Activated gamma-delta T cell (primary cell): ENCODE data around the gene SMARCD1.

Experiments used
- DNase-seq: peaks from one replicate; lab custom pipeline; 2025; lab: John Stamatoyannopoulos, UW

The SMARCD1 gene

DNA sequence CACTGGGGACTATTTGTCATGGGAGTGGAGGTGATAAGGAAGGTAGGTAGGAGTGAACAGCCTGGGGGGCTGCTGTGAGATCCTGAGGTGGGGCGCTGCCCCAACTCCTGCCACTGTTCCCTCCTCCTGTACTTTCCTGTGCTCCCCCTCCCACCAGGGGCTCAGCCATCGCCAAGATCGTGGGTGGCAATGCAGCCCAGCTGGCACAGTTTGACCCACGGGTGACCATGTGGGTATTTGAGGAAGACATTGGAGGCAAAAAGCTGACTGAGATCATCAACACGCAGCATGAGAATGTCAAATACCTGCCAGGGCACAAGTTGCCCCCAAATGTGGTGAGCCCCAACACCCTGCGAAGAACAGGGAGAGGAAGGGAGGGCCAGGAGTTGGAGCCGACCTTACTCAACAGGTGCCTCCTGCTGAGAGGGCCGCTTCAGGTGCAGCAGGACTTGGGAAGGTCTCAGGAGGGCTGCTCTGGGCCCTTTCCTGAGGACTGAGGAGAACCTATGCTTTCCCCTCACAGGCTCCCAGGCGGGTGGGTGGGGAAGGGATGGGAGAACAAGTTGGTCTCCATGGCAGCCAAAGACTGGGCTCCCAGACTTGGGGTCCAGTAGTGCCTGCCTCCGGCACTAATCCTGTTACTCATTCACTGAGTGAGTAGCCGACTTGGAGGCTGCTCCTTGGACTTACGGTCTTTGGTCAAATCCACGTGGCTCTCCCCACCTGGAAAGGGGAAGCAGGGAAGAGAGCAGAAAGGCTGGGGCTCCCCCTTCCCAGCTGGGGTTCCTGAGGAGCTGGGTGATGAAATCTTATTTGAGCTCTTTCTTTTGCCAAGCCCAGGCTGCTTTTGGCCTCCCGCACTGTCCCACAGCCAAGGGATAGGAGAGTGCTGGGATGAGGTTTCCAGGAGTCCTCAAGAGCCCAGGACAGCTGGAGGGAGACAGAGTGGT, 19.6 kb downstream of the SMARCD1 start:
- no peak for DNase-seq

DNA sequence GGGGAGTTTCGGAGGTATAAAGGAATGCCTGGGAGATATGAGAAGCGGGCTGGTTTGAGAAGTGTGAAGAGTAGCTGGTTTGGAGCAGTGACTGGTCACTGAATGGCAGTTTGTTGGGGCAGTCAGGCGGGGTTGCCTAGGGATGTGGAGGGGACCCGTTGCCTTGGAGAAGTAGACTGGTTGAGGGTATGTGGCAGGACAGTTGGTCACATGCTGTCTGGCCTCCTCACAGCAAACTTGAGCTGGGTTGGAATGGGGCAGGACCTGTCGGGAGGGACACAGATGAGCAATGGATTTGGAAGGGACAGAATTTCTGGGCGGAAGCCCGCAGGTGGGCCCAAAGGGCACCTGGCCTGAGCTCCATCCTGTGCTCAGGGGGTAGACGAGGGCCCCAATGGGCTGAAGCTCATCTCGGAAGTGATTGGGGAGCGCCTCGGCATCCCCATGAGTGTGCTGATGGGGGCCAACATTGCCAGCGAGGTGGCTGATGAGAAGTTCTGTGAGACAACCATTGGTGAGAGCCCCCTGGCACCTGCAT, 20.8 kb downstream of the SMARCD1 start:
- no peak for DNase-seq

DNA sequence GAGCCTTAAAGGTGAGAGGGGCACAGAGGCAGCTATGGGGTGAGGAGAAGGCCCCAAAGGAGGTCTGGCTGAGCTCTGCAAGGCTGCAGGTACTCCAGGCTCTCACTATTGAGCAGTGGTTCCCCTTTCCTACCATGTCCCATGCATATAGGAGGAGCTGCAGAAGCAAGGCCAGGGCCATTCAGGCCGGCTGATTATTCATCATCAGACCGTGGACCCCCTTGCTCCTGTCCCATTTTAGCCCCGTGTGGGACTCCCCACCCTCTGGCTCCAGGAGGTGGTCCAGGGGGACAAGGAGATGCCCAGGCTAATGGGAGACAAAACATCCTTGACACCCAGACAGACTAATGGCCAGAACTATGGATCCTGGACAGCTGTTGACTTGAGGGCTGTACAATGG, 21.8 kb downstream of the SMARCD1 start:
- DNase-seq: no peak

DNA sequence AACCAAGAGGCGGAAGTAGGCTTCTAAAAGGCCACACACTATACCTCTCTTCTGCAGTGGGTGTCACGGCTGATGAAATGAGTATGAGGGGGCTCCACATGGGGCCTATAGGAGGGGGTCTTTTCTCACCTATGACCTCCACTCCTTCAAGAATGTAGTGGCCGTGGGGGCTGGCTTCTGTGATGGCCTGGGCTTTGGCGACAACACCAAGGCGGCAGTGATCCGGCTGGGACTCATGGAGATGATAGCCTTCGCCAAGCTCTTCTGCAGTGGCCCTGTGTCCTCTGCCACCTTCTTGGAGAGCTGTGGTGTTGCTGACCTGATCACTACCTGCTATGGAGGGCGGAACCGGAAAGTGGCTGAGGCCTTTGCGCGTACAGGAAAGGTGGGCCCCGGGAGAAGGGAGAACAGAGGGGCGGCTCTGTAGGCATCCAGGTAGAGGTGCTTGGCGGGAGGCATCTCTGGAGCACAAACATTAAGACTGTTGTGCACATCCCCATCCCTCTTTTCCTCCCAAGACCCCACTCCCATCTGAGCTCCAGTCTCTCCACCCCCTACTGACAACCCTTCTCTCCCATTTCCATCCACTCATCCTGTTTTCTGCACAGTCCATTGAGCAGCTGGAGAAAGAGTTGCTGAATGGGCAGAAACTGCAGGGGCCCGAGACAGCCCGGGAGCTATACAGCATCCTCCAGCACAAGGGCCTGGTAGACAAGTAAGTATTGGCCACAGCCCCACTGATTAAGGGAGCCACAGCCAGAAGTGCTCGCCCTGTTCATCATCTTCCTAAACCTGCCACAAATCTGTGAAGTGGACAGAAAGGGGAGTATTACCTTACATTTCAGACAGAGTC, 22.5 kb downstream of the SMARCD1 start:
- DNase-seq: no peak

DNA sequence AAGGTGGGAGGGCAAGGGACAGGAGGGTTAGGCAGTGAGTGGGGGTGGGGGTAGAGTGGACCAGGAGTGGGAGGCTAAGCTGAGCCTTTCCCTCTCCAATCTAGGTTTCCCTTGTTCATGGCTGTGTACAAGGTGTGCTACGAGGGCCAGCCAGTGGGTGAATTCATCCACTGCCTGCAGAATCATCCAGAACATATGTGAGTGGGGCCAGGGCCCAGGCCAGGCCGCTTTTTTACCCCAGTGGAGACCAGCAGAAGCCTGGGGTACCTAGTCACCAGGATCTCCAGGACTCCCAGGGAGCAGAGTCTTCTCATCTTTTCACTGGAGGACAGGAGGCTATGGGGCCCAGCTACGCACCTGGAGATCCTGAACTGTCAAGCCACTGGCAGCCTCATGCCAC, 24.2 kb downstream of the SMARCD1 start:
- DNase-seq: no peak

DNA sequence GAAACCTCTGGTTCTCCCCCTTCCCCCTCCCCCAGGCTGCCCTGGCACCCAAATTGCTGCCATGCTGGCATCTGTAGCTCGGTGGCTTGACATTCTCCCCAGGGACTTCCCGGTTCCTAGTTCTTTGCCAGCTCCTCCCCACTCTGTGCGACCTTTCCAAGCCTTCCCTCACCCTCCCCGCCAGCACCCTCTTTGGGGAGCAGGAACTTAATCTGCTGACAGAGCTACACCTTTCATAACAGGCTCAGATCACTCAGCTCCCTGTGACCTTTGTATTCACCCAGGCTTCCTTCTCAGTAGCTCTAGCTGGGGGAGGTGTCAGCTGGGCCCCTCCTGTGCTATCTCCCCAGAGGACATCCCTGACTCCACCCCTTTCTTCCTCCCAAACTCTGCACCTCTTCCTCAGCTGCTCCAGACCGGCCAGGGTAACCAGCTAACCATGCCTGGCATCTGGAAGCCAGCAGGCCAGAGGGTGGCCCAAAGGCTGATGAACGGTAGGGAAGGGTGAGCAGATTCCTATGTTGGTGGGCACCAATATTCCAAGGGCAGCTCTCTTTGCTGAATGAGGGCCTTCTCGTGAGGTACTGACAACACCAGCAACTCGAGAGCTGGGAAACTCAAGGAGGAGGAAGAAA, 25.1 kb downstream of the SMARCD1 start:
- DNase-seq: no peak

DNA sequence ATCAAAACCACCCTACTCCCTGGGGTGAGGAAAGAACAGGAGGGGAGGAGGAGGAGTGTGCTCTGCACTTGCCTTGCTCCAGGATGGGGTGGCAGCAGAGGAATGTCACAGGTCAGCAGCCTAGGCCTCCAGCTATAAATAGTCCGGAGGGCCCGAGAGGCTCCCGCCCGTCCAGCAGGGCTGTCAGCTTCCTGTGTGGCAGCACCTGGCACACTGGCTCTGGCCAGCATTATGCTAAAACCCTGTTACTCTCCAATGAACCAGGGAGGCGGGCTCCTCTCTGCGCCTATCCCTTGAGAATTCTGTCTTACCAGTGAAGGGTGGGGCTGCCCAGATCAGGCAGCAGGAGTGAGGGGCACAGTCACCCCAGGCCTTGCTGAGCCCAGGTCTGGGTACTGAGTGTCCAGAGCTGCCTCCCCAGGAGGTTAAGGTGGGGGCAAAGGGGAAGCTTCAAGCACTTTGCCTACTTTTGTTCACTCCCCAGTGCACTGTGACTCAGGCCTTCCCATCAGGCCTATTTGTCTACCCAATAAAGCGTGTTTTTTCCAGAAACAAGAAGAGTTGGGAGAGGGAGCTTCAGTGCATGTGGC, 25.7 kb downstream of the SMARCD1 start:
- DNase-seq: no peak

DNA sequence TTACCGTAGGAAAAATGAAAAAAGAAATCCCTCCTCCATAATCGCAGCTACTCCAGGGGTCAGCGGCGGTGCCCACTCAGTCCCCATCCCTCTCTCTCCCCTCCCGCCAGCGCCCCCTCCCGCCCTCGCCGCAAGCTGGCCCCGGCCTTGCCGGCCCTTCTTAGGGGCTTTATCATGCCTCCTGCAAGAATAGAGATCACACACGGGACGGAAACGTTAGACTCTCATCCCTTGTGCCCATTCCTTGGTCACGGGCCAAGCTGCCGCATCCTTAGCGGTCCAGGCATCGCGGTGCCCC, 26.2 kb downstream of the SMARCD1 start:
- no peak for DNase-seq

DNA sequence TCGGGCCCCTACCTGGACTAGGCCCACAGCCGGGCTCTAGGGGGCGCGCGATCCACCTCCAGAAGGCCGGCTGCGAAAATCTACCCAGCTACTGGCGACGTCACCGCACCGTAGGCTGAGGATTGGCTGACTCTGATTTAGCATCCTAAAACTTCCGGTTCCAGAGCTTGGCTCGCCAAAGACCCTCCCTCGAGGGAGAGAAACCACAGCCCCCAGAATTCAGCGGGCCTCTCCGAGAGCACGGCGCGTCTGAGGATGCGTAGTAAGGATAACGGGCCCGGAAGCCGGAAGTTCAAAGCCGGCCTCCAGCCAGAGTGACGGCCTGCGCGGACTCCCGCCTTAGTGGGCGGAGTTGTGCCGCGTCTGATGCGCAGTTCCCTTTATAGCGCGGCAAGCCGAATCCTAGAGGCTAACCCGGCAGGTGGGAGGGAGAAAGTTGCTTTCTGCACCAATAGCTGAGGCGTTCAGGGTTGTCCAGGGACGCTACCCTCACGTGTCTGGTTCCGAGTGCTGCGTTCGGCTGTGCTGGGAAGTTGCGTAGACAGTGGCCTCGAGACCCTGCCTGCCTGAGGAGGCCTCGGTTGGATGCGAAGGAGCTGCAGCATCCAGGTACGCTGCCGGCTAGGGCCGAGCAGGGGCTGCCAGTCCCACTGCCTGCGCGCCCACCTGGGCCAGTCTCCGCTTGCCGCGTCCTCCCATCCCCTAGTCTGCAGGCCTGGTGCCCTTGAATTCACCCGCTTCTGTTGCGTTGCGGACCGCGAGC, 26.7 kb downstream of the SMARCD1 start, which contains the start of gene COX14:
TSS of gene COX14 (plus strand) at position 544 of the 763 bp plus-strand sequence. CDS start 7,808 bp downstream, outside the sequence.
- peak; percentile 96 for DNase-seq

DNA sequence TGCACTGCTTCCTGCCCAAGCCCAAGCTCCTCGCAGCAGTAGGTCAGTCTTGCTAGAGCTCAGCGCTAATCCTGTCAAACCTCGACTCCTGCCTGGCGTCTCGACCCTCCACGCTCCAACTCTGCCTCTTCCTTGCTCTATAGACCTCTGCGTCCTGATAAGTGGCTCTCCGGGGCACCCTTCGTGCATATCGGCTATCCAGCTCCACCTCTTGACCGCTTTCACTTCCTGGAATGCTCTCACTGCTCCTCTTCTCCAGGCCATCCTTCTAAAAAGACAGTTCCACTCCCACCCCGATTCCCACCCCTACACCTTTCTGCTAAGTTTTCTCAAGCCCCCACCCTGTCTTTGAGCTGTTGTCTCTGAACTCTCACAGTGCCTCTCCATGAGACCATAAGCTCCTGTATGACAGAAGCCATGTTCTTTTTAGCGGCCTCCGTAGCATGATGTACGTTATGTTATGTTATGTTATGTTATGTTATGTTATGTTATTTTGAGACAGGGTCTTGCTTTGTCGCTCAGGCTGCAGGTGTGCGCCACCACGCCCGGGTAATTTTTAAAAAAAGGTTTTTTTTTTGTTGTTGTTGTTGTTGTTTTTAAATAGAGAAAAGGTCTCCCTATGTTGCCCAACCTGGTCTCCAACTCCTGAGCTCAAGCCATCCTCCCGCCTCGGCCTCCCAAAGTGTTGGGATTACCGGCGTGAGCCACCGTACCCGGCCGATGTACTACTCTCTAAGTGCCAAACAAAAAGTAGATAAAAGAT, 27.5 kb downstream of the SMARCD1 start:
- no peak for DNase-seq

DNA sequence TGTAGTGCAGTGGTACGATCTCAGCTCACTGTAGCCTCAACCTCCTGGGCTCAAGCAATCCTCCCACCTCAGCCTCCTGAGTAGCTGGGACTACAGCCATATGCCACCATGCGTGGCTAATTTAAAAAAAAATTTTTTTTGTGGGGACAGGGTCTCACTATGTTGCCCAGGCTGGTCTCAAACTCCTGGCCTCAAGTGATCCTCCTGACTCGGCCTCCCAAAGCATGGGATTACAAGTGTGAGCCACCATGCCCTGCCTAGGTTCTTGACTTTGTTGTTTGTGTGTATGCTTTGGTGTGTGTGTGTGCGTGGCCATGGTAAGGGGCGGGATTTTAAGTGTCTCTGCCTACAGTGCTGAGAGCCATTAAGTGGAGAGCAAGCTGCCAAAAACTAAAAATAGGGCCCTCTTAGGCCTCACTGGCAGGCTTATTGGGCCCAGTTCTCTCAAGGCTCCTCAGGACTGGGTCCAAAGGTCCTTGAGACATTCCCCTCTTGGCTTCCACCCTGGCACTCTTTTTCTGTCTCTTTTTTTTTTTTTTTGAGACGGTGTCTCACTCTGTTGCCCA, 32.0 kb downstream of the SMARCD1 start:
- DNase-seq: no peak

DNA sequence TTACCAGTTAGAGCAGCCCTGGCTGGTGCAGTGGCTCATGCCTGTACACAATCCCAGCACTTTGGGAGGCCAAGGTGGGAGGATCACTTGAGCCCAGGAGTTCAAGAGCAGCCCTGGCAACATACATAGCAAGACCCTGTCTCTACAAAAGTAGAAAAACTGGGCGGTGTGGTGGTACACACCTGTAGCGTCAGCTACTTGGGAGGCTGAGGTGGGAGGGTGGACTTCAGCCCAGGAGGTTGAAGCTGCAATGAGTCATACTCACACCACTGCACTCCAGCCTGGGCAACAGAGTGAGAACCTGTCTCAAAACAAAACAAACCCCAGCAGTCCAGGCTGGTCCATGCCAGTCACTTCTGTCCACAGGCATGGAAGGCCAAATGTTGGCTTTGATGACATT, 34.2 kb downstream of the SMARCD1 start:
- DNase-seq: no peak

DNA sequence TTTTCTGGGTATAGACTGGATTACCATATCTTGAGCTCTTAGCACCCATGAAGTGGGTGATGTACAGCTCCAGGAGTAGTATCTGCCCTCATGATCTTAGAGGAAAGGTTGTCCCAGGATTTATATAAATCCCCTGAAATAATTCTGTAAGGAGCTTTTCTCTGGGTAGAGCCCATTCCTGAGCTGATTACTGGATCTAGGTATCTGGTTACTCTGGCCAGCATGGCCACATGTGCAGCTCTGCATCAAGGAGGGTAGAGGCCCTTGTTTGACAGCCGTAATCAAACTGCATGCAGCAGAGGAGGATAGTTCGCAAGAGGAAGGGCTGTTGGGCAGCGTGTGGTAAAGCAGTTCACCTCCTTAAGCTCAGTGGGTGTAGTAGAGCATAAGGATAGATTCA, 35.4 kb downstream of the SMARCD1 start:
- no peak for DNase-seq

DNA sequence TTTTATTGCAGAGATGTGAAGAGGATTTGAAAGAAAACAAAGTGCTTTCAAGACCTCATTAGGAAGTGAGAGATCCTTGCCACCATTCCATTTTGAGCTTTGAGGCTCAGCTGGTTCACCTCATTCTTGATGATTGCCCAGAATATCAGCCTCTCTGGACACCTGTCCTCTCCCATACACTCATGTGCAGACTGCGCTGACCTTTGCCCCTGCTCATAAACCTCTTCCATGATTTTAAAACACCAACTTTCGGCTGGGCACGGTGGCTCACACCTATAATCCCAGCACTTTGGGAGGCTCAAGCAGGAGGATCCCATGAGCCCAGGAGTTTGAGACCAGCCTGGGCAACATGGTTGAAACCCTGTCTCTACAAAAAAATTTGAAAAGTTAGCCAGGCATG, 35.8 kb downstream of the SMARCD1 start:
- no peak for DNase-seq

DNA sequence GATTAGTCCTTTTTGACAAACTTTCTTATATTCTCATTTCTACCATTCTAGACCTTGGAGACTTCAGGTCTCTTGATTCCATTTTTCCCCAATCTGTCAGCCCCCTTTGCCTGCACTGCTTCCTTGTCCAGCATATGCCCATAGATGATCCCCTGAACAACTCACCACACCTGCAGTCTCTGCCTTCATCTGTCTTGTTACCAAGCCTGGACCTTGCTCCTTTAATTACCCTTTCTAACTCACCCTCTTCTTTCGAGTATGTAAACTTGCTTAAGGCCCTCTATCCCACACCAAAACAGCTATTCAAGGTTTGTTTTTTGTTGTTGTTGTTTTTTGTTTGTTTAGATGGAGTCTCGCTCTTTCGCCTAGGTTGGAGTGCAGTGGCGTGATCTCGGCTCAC, 36.5 kb downstream of the SMARCD1 start:
- no peak for DNase-seq

DNA sequence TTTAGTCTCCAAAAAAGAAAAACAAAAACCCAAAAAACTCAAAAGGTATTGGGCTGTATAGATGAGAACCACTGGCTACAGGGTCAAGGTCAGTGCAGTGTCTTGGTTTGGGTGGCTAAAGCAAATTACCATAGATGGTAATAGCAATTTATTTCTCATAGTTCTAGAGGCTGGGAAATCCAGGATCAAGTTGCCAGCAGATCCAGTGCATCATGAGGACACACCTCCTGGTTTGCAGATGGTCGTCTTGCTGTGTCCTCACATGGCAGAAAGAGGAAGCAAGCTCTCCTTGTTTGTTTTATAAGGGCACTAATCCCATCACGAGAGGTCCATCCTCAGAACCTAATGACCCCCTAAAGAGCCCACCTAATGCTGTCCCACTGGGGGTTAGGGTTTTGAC, 38.1 kb downstream of the SMARCD1 start:
- DNase-seq: no peak

DNA sequence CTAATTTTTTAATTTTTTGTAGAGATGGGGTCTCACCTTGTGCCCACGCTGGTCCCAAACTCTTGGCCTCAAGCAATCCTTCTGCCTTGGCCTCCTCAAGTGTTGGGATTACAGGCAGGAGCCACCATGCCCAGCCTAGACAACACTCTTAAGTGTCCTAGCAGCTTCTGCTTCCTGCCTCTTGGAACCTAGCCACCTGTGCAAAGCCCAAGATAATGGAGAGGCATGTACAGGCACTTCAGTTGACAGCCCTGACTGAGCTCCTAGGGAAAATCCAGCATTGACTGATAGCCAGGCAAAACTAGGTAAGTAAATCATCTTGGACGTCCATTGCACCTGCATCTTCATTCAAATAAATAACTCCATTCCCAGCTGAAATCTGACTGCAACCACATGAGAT, 42.4 kb downstream of the SMARCD1 start:
- DNase-seq: no peak

DNA sequence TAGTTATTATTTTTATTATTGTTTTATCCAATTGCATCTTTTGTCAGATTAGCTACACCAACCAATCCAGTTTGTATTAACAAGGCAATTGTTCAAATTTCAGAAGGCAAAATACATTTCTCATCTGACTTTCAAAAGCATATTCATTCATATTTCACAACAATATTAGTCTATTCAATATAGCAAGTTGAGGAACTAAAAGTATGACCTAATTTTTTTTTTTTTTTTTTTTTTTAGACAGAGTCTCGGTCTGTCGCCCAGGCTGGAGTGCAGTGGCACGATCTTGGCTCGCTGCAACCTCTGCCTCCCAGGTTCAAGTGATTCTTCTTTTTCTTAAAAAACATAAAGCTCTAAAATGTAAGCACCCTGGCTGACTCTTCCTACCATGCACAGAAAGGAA, 44.1 kb downstream of the SMARCD1 start:
- DNase-seq: no peak

DNA sequence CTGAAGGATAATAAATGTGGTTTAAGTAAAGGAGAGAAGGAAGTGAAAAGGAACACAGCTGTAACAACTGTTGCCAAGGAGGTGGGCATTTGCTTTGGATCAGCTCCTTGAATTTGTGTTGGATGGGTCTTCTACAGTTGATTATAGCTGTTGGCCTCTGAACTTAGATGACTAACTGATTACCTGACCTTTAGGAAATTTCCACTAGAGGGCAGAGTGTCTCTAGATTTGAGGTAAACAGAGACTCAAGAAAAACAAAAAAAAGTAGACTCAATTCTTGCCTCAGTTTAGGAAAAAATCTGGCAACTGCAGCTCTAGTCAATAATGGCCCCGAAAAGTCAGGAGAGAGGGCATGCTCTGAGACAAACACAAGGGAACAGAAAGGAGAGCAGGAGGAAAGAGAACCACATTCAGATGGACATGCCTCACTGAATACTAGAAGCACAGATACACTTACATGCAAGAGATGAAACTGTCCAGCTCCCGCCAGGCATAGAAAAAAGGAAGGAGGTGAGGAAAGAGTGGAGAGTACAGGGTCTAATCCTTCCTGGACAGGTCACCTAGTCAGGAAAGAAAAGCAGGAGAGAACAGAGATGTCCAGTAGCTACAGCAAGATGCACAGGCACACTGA, 47.5 kb downstream of the SMARCD1 start:
- DNase-seq: no peak

DNA sequence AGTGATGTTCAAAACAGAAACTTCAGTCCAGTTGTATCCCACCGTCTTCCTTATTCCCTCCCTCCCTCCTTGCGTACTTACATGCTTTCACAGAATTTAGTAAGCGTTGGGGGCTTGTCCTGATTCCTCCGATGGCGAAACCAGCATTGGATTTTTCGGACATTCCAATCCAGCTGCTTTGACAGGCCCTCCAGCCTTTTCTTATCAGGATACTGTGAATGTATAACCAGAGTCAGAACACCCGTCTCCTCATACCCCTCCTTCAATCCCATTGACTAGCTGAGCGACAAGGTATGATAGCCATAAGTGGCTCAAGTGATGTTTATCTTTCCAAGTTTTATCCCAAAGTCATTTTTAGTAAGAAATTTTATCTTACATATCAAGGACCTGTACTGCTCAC, 57.9 kb downstream of the SMARCD1 start:
- no peak for DNase-seq
